HEK293 (cell line): ENCODE results near the gene PIGP.
A peak's percentile ranks its signal among the peaks of the same experiment; 100 is the strongest.

Source experiments
- BCL11A ChIP-seq: fragments of 450-650 bp; formaldehyde crosslinking; IDR thresholded peaks from 2 replicates; pipeline ENCODE4 v1.5.1; 2016; ENCODE audit warnings: low read depth, missing biosample characterization, missing genetic modification characterization
- BCL6B ChIP-seq: fragments of 450-650 bp; formaldehyde crosslinking; IDR thresholded peaks from 2 replicates; pipeline ENCODE4 v1.5.1; 2017; ENCODE audit warnings: missing biosample characterization, missing genetic modification characterization
- GFI1B ChIP-seq: fragments of 450-650 bp; formaldehyde crosslinking; IDR thresholded peaks from 2 replicates; pipeline ENCODE4 v1.5.1; 2016; ENCODE audit warnings: missing biosample characterization, missing genetic modification characterization
- KLF1 ChIP-seq: fragments of 450-650 bp; formaldehyde crosslinking; IDR thresholded peaks from 2 replicates; pipeline ENCODE4 v1.5.1; 2016; ENCODE audit warnings: missing biosample characterization, missing genetic modification characterization
- KLF10 ChIP-seq: fragments of 450-650 bp; IDR thresholded peaks from 2 replicates; pipeline ENCODE4 v1.5.1; 2018; ENCODE audit warnings: missing biosample characterization, mild to moderate bottlenecking, missing genetic modification characterization
- KLF9 ChIP-seq: fragments of 450-650 bp; formaldehyde crosslinking; IDR thresholded peaks from 2 replicates; pipeline ENCODE4 v1.5.1; 2016; ENCODE audit warnings: missing biosample characterization, missing genetic modification characterization, low read depth
- TRIM28 ChIP-seq: IDR thresholded peaks from 2 replicates; pipeline ENCODE4 v1.6.1; 2011; ENCODE audit warnings: low read length, control low read depth, borderline replicate concordance
- WT1 ChIP-seq: fragments of 450-650 bp; formaldehyde crosslinking; IDR thresholded peaks from 2 replicates; pipeline ENCODE4 v1.5.1; 2016; ENCODE audit warnings: missing biosample characterization, missing genetic modification characterization
- ZBTB1 ChIP-seq: fragments of 450-650 bp; formaldehyde crosslinking; IDR thresholded peaks from 2 replicates; pipeline ENCODE4 v1.5.1; 2016; ENCODE audit warnings: missing biosample characterization, missing genetic modification characterization
- ZBTB11 ChIP-seq: fragments of 450-650 bp; formaldehyde crosslinking; conservative IDR thresholded peaks from 2 replicates; pipeline ENCODE4 v1.5.1; 2016; ENCODE audit warnings: low read depth, missing biosample characterization, missing genetic modification characterization
- ZBTB21 ChIP-seq: fragments of 450-650 bp; formaldehyde crosslinking; IDR thresholded peaks from 2 replicates; pipeline ENCODE4 v1.5.1; 2017; ENCODE audit warnings: missing biosample characterization, missing genetic modification characterization
- ZBTB49 ChIP-seq: fragments of 450-650 bp; formaldehyde crosslinking; IDR thresholded peaks from 2 replicates; pipeline ENCODE4 v1.5.1; 2016; ENCODE audit warnings: missing biosample characterization, missing genetic modification characterization, low read depth
- ZEB2 ChIP-seq: fragments of 450-650 bp; formaldehyde crosslinking; IDR thresholded peaks from 2 replicates; pipeline ENCODE4 v1.5.1; 2016; ENCODE audit warnings: missing biosample characterization, missing genetic modification characterization
- ZFHX2 ChIP-seq: fragments of 450-650 bp; formaldehyde crosslinking; conservative IDR thresholded peaks from 2 replicates; pipeline ENCODE4 v1.5.1; 2016; ENCODE audit warnings: missing biosample characterization, missing genetic modification characterization
- ZFP37 ChIP-seq: fragments of 450-650 bp; formaldehyde crosslinking; IDR thresholded peaks from 2 replicates; pipeline ENCODE4 v1.5.1; 2016; ENCODE audit warnings: missing biosample characterization, missing genetic modification characterization
- ZFP69B ChIP-seq: fragments of 450-650 bp; formaldehyde crosslinking; IDR thresholded peaks from 2 replicates; pipeline ENCODE4 v1.5.1; 2016; ENCODE audit warnings: missing biosample characterization, missing genetic modification characterization
- ZNF10 ChIP-seq: fragments of 450-650 bp; formaldehyde crosslinking; IDR thresholded peaks from 2 replicates; pipeline ENCODE4 v1.5.1; 2017; ENCODE audit warnings: missing biosample characterization, missing genetic modification characterization
- ZNF19 ChIP-seq: fragments of 450-650 bp; formaldehyde crosslinking; IDR thresholded peaks from 2 replicates; pipeline ENCODE4; 2016; ENCODE audit warnings: missing biosample characterization, missing genetic modification characterization, low read depth
- ZNF223 ChIP-seq: fragments of 450-650 bp; formaldehyde crosslinking; IDR thresholded peaks from 2 replicates; pipeline ENCODE4 v1.5.1; 2016; ENCODE audit warnings: missing biosample characterization, missing genetic modification characterization
- ZNF266 ChIP-seq: fragments of 450-650 bp; formaldehyde crosslinking; IDR thresholded peaks from 2 replicates; pipeline ENCODE4 v1.5.1; 2016; ENCODE audit warnings: missing biosample characterization, missing genetic modification characterization, low read depth
- ZNF274 ChIP-seq, 2 experiments: fragments of 200-500 bp in 1 of 2; fragments of 450-650 bp in 1 of 2; sonication (Bioruptor generic) in 1 of 2; formaldehyde crosslinking in 1 of 2; IDR thresholded peaks; 2 replicates each; pipeline versions ENCODE4 v1.5.1 to v1.6.1; 2014 to 2016; ENCODE audit warnings: borderline replicate concordance in 1 of 2, inconsistent platforms in 1 of 2, low read length in 1 of 2, missing biosample characterization in 1 of 2, missing genetic modification characterization in 1 of 2
- ZNF324 ChIP-seq: fragments of 450-650 bp; formaldehyde crosslinking; IDR thresholded peaks from 2 replicates; pipeline ENCODE4 v1.5.1; 2016; ENCODE audit warnings: missing biosample characterization, missing genetic modification characterization
- ZNF341 ChIP-seq: fragments of 450-650 bp; formaldehyde crosslinking; IDR thresholded peaks from 2 replicates; pipeline ENCODE4; 2016; ENCODE audit warnings: low read depth, missing biosample characterization, missing genetic modification characterization
- ZNF394 ChIP-seq: fragments of 450-650 bp; formaldehyde crosslinking; IDR thresholded peaks from 2 replicates; pipeline ENCODE4 v1.5.1; 2016; ENCODE audit warnings: missing biosample characterization, missing genetic modification characterization, mild to moderate bottlenecking, moderate library complexity, borderline replicate concordance
- ZNF398 ChIP-seq: fragments of 450-650 bp; formaldehyde crosslinking; IDR thresholded peaks from 2 replicates; pipeline ENCODE4 v1.5.1; 2017; ENCODE audit warnings: missing biosample characterization, missing genetic modification characterization
- ZNF510 ChIP-seq: fragments of 450-650 bp; formaldehyde crosslinking; IDR thresholded peaks from 2 replicates; pipeline ENCODE4 v1.5.1; 2018; ENCODE audit warnings: mild to moderate bottlenecking, missing genetic modification characterization, missing biosample characterization; ENCODE audit not compliant: insufficient replicate concordance
- ZNF529 ChIP-seq: fragments of 450-650 bp; formaldehyde crosslinking; IDR thresholded peaks from 2 replicates; pipeline ENCODE4 v1.5.1; 2017; ENCODE audit warnings: missing genetic modification characterization, missing biosample characterization; ENCODE audit not compliant: insufficient replicate concordance
- ZNF571 ChIP-seq: fragments of 450-650 bp; formaldehyde crosslinking; IDR thresholded peaks from 2 replicates; pipeline ENCODE4 v1.5.0; 2017; ENCODE audit warnings: missing biosample characterization, missing genetic modification characterization
- ZNF580 ChIP-seq: fragments of 450-650 bp; formaldehyde crosslinking; IDR thresholded peaks from 2 replicates; pipeline ENCODE4 v1.5.1; 2016; ENCODE audit warnings: missing biosample characterization, missing genetic modification characterization
- ZNF610 ChIP-seq: fragments of 450-650 bp; formaldehyde crosslinking; IDR thresholded peaks from 2 replicates; pipeline ENCODE4 v1.5.1; 2016; ENCODE audit warnings: missing biosample characterization, missing genetic modification characterization, borderline replicate concordance
- ZNF639 ChIP-seq: fragments of 450-650 bp; formaldehyde crosslinking; IDR thresholded peaks from 2 replicates; pipeline ENCODE4 v1.5.1; 2016; ENCODE audit warnings: missing biosample characterization, missing genetic modification characterization

PIGP gene

GRCh38 chr21:37087188-37087587, 14.3 kb upstream of the PIGP start (continued):
- TF ChIP-seq ZNF580 (tag by site-specific recombination) (no peak), ZNF398 (tag by site-specific recombination) (no peak), KLF1 (tag by site-specific recombination) (no peak), TRIM28 (peak; percentile 91), ZNF394 (0 out of 2 replicates have a peak, but pooled peaks have one; percentile 31), ZFHX2 (tag by site-specific recombination) (no peak), ZBTB11 (tag by site-specific recombination) (no peak), ZEB2 (peak; percentile 40; the same call in 1 of the 2 replicates), ZNF341 (tag by site-specific recombination) (no peak), ZNF10 (tag by site-specific recombination) (no peak), KLF9 (tag by site-specific recombination) (no peak), BCL11A (no peak), ZNF274 (IDR thresholded peaks at IDR 0.05; ENCODE audit: low read length) (no peak), ZNF274 (tag by site-specific recombination; IDR thresholded peaks at IDR 0.05; ENCODE audit: borderline replicate concordance) (no peak), ZNF266 (no peak), ZNF19 (tag by site-specific recombination) (no peak), ZNF510 (no peak), ZNF639 (tag by site-specific recombination) (peak; percentile 58), GFI1B (tag by site-specific recombination) (no peak), ZNF223 (no peak), KLF10 (tag by site-specific recombination) (no peak), ZBTB21 (tag by site-specific recombination) (no peak), ZBTB1 (tag by site-specific recombination) (no peak), ZFP69B (tag by site-specific recombination) (no peak), ZFP37 (tag by site-specific recombination) (no peak), ZNF610 (no peak), ZNF571 (tag by site-specific recombination) (no peak), WT1 (0 out of 2 replicates have a peak, but pooled peaks have one; percentile 23), BCL6B (tag by site-specific recombination) (no peak), ZNF324 (tag by site-specific recombination) (peak; percentile 66; the same call in 1 of the 2 replicates), ZNF529 (tag by site-specific recombination) (no peak), ZBTB49 (tag by site-specific recombination) (no peak)
